GM12873 (cell line): ENCODE data around the gene RIPOR2.

Experiments used
- TF ChIP-seq, protein P1 (sequence below): IDR thresholded peaks from 2 replicates; pipeline ENCODE4 v1.5.1; 2012; ENCODE audit warnings: low read depth, mild to moderate bottlenecking, moderate library complexity, low read length, control low read depth; ENCODE audit not compliant: insufficient read depth; ENCODE audit errors: missing control alignments

The RIPOR2 gene

GRCh38 chr6:24936641-24937317 is 1.0 kb upstream of the RIPOR2 start:
- TF ChIP-seq, protein P1, sequence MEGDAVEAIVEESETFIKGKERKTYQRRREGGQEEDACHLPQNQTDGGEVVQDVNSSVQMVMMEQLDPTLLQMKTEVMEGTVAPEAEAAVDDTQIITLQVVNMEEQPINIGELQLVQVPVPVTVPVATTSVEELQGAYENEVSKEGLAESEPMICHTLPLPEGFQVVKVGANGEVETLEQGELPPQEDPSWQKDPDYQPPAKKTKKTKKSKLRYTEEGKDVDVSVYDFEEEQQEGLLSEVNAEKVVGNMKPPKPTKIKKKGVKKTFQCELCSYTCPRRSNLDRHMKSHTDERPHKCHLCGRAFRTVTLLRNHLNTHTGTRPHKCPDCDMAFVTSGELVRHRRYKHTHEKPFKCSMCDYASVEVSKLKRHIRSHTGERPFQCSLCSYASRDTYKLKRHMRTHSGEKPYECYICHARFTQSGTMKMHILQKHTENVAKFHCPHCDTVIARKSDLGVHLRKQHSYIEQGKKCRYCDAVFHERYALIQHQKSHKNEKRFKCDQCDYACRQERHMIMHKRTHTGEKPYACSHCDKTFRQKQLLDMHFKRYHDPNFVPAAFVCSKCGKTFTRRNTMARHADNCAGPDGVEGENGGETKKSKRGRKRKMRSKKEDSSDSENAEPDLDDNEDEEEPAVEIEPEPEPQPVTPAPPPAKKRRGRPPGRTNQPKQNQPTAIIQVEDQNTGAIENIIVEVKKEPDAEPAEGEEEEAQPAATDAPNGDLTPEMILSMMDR, result no peak

DNA sequence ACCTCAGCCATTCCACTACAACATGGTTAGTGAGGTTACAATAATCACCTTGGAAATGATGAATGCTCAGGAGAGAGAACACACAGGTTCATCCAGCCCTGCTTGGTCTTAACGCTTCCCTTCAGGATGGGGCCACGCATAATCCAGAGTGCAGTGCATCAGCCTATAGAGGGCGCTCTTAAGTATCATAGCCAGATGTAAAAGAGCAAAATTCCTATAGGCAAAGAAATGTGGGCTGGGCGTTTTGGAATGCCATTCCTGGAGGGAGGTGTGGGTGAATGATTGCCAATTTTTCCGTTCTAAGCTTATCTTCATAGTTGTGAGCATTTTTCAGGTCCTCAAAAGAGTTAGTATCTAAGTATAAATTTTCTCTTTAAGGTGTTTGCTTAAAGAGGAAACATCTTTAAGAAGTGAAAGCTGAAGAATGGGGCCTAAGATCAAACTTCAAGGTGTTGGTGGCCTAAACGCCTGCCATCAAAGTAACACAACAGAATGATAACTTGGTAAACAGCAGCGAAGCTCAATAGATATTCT is 1.8 kb downstream of the RIPOR2 start:
- TF ChIP-seq, protein P1, result peak; percentile 90

GRCh38 chr6:24933266-24933665 is 2.5 kb downstream of the RIPOR2 start:
- TF ChIP-seq, protein P1, result no peak

GRCh38 chr6:24932832-24933231 is 2.9 kb downstream of the RIPOR2 start:
- TF ChIP-seq, protein P1, result no peak

DNA sequence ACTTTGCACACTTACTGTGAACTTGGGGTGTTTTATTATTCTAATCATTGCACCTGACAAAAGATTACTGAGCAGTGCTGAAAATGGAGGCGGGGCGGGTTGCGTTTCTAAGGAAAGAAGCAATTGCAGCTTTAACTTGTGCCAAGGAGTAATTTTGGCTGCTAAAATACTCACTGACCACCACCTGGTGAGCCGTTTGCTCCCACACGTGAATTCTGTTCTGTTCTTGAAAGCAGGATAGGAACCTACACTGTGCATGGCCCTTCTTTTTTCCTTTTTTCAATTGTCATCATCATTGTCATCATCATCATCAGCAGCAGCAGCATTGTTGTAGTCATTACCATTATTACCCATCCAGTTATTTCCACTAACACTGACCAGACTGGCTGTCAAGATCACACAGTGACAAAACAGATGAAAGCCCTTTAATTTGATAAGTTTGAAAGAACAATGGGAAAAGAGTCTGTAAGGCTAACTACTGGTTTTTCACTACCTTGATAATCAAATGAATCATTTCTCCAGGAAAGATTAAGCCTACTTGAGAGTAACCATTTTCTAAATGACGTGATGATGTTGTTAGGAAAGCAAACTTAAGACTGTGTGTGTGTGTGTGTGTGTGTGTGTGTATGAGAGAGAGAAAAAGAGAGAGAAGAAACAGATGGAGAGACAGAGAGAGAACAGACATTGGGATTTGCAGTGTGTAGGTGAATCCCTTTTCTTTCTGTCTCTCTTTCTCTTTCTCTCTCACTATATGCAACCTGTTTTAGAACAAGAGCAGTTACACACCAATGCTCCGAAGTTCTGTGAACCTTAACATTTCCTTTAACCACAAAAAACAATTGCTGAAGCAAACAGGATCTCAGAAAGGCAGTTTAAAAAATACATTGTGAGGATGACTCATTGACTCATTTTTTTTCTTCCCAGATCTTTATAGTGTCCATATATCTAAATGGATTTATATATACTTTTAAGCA is 3.8 kb downstream of the RIPOR2 start:
- TF ChIP-seq, protein P1, result no peak

DNA sequence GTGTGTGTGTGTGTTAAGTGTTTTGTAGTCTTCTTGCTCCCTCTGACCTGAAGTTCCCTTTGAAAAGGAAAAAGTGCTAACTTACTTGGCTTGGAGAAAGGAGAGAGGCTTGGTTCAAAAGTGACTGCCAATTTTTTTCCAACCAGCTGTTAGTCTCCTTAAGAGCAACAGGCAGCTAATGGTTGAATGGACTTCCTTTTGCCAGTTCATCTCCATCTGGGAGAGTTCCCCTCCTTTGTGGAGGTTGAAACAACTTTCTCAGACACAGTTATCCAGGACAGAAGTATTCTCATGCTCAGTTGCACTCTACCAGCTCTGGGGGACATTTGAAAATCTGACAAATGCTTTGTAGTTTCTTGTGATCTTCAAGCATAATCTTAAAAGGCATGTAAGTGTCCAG is 4.5 kb downstream of the RIPOR2 start:
- TF ChIP-seq, protein P1, result no peak

- TF ChIP-seq, protein P1, result no peak
Measured at GRCh38 chr6:24930431-24930871, 5.3 kb downstream of the RIPOR2 start.
